ENCODE measurements around the gene COQ8B. TPM values are rescaled to one million over a fixed set of nuclear protein-coding genes. Genes with fewer than 3 reads are reported as not detected.

Gene COQ8B
- total RNA-seq, 1 donor from 2014 or later = 20.0 TPM

GRCh38 chr19:40703029-40703755, 13.5 kb downstream of the COQ8B start:
- no peak for TF ChIP-seq CTCF (IDR thresholded peaks at IDR 0.05; ENCODE audit: insufficient read depth, low read length, poor library complexity, severe bottlenecking)
- DNase-seq (ENCODE audit: low read depth) = no peak
- H3K27me3 ChIP-seq (ENCODE audit: control insufficient read depth, insufficient read depth, low read length) = no peaks in the 10 kb centered on the region
- no peaks in the 10 kb centered on the region for H3K36me3 ChIP-seq (ENCODE audit: control insufficient read depth, insufficient read depth, low read length)
- no peak overlapping the region for H3K4me3 ChIP-seq (ENCODE audit: low read depth, low read length)

DNA sequence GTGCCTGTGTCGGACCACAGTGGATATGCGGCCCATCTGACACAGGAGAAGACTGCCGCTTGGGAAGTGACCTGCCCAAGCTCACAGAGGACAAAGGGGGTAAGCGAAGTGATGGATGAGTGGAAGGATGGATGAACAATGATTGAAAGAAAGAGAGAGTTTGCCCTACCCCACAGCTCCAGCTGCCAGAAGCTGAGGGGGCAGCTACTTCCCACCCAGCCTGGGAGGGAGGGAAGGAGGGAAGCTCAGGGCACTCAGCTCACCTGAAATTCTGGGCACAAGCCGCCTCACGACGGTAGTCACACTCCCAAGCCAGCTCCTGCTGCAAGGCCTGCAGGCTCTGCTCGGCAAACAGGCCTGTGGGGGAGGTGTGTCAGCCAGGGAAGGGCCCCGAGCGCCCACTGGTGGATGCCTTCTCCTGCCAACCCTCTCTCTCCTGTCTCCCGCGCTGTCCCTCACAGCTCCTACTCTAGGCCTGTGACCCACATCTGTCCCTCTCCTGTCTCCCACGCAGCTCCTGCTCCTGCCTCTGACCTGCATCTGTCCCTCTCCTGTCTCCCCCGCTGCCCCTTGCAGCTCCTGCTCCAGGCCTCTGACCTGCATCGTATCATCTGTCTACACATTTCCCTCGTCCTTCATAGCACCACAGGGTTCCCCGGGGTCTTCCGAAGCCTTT, 14.2 kb downstream of the COQ8B start:
- no peak for DNase-seq (ENCODE audit: low read depth)
- Histone ChIP-seq H3K36me3 (ENCODE audit: control insufficient read depth, insufficient read depth, low read length) (no peaks in the 10 kb centered on the region), H3K27me3 (ENCODE audit: control insufficient read depth, insufficient read depth, low read length) (no peaks in the 10 kb centered on the region), H3K4me3 (ENCODE audit: low read depth, low read length) (no peak overlapping the region)
- peak; percentile 75 for TF ChIP-seq CTCF (IDR thresholded peaks at IDR 0.05; ENCODE audit: insufficient read depth, low read length, poor library complexity, severe bottlenecking)

- no peak for DNase-seq (ENCODE audit: low read depth)
- Histone ChIP-seq H3K4me3 (ENCODE audit: low read depth, low read length) (no peak overlapping the region), H3K36me3 (ENCODE audit: control insufficient read depth, insufficient read depth, low read length) (no peaks in the 10 kb centered on the region), H3K27me3 (ENCODE audit: control insufficient read depth, insufficient read depth, low read length) (no peaks in the 10 kb centered on the region)
- TF ChIP-seq CTCF (IDR thresholded peaks at IDR 0.05; ENCODE audit: insufficient read depth, low read length, poor library complexity, severe bottlenecking) = no peak
Measured at GRCh38 chr19:40701758-40702157, 14.9 kb downstream of the COQ8B start.

DNA sequence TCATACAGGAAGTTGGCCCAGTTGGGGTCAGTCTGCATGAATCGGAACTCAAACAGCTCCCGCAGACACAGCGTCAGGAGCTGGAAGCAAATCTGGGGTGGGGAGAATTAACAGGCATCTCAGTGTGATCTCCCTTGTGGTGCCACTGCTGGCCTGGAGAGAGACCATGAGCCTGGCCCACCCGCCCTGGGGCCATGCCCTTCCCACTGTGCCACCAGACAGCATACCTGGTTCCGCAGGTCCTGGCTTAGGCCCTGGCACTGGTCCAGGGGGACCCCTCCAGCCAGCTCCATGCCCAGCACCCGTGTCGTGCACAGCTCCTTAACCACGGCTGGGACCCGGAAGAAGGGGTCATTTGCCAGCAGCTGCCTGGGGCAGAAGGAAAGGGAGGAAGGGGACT, 16.6 kb downstream of the COQ8B start:
- Histone ChIP-seq H3K36me3 (ENCODE audit: control insufficient read depth, insufficient read depth, low read length) (no peaks in the 10 kb centered on the region), H3K27me3 (ENCODE audit: control insufficient read depth, insufficient read depth, low read length) (no peaks in the 10 kb centered on the region), H3K4me3 (ENCODE audit: low read depth, low read length) (no peak overlapping the region)
- DNase-seq (ENCODE audit: low read depth) = no peak
- no peak for TF ChIP-seq CTCF (IDR thresholded peaks at IDR 0.05; ENCODE audit: insufficient read depth, low read length, poor library complexity, severe bottlenecking)

- Histone ChIP-seq H3K4me3 (ENCODE audit: low read depth, low read length) (no peak overlapping the region), H3K27me3 (ENCODE audit: control insufficient read depth, insufficient read depth, low read length) (no peaks in the 10 kb centered on the region), H3K36me3 (ENCODE audit: control insufficient read depth, insufficient read depth, low read length) (peaks cover 1% of the 10 kb centered on the region)
- no peak for TF ChIP-seq CTCF (IDR thresholded peaks at IDR 0.05; ENCODE audit: insufficient read depth, low read length, poor library complexity, severe bottlenecking)
- DNase-seq (ENCODE audit: low read depth) = no peak
Measured at GRCh38 chr19:40697007-40697406, 19.7 kb downstream of the COQ8B start.

Measured in kidney epithelial cell (primary cell).